KMS-11 (cell line): ENCODE measurements around the gene DNAH17.

Experiments used
- H2AFZ ChIP-seq: fragments of 200-600 bp; sonication (generic); 2 replicates; pipeline ENCODE4 v1.6.1; 2016; ENCODE audit warnings: antibody characterized with exemption, mixed run types, low read depth
- H3K27ac ChIP-seq: fragments of 200-600 bp; sonication (generic); 2 replicates; pipeline ENCODE4 v1.6.1; 2016; ENCODE audit warnings: mild to moderate bottlenecking, mixed run types
- H3K27me3 ChIP-seq: fragments of 200-600 bp; sonication (generic); 2 replicates; pipeline ENCODE4 v1.6.1; 2017; ENCODE audit warnings: mild to moderate bottlenecking, low read depth, mixed run types, moderate library complexity; ENCODE audit not compliant: insufficient read depth
- H3K36me3 ChIP-seq: fragments of 200-600 bp; sonication (generic); 2 replicates; pipeline ENCODE4 v1.6.1; 2017; ENCODE audit warnings: mild to moderate bottlenecking, mixed run types; ENCODE audit not compliant: insufficient read depth
- H3K4me1 ChIP-seq: fragments of 200-600 bp; sonication (generic); 2 replicates; pipeline ENCODE4 v1.6.1; 2016; ENCODE audit warnings: mild to moderate bottlenecking, low read depth, mixed run types; ENCODE audit not compliant: poor library complexity, severe bottlenecking
- H3K4me2 ChIP-seq: fragments of 200-600 bp; sonication (generic); 2 replicates; pipeline ENCODE4 v1.7.0; 2016; ENCODE audit warnings: mild to moderate bottlenecking, mixed run types
- H3K4me3 ChIP-seq: fragments of 200-600 bp; sonication (generic); IDR thresholded peaks from 2 replicates; pipeline ENCODE4 v1.6.1; 2017; ENCODE audit warnings: low read depth, low read length, mixed read lengths; ENCODE audit not compliant: insufficient read depth
- H3K79me2 ChIP-seq: fragments of 200-600 bp; sonication (generic); 2 replicates; pipeline ENCODE4 v1.6.1; 2016; ENCODE audit warnings: low read depth, mixed run types; ENCODE audit not compliant: insufficient read depth
- H3K9ac ChIP-seq: fragments of 200-600 bp; sonication (generic); 2 replicates; pipeline ENCODE4 v1.6.1; 2016; ENCODE audit warnings: mild to moderate bottlenecking, mixed run types
- H4K20me1 ChIP-seq: fragments of 200-600 bp; sonication (generic); 2 replicates; pipeline ENCODE4 v1.6.1; 2016; ENCODE audit warnings: mild to moderate bottlenecking, mixed run types; ENCODE audit not compliant: insufficient read depth
- CTCF ChIP-seq: fragments of 200-600 bp; sonication (generic); conservative IDR thresholded peaks from 2 replicates; pipeline ENCODE4 v1.6.1; 2017; ENCODE audit warnings: low read depth, mild to moderate bottlenecking, antibody characterized with exemption, low read length, moderate library complexity, mixed read lengths

The DNAH17 gene

GRCh38 chr17:78494696-78495330 lies 82.4 kb downstream of the DNAH17 start:
- Histone ChIP-seq H3K27me3 (no peaks in the 10 kb centered on the region; the same call in 1 of the 2 replicates), H3K79me2 (no peaks in the 10 kb centered on the region)
- no peak for TF ChIP-seq CTCF

GRCh38 chr17:78493853-78494695 lies 83.1 kb downstream of the DNAH17 start:
- Histone ChIP-seq H3K27ac (no peak overlapping the region), H3K79me2 (no peaks in the 10 kb centered on the region), H3K4me3 (no peak overlapping the region), H3K4me2 (no peak overlapping the region), H3K27me3 (no peaks in the 10 kb centered on the region; the same call in 1 of the 2 replicates), H4K20me1 (no peaks in the 10 kb centered on the region), H3K4me1 (peaks cover 7% of the 10 kb centered on the region), H2AFZ (no peak overlapping the region), H3K36me3 (no peaks in the 10 kb centered on the region), H3K9ac (no peak overlapping the region)
- no peak for TF ChIP-seq CTCF

More at GRCh38 chr17:78494696-78495330, 82.4 kb downstream of the DNAH17 start:
- H3K4me3 ChIP-seq, result no peak overlapping the region
- no peak overlapping the region for H2AFZ ChIP-seq
- H4K20me1 ChIP-seq, result no peaks in the 10 kb centered on the region
- no peak overlapping the region for H3K4me2 ChIP-seq
- no peak overlapping the region for H3K27ac ChIP-seq
- H3K4me1 ChIP-seq, result peaks cover 7% of the 10 kb centered on the region
- no peak overlapping the region for H3K9ac ChIP-seq
- H3K36me3 ChIP-seq, result no peaks in the 10 kb centered on the region

- TF ChIP-seq CTCF, result no peak
- no peaks in the 10 kb centered on the region; the same call in 1 of the 2 replicates for H3K27me3 ChIP-seq
Measured at GRCh38 chr17:78493450-78493849, 83.7 kb downstream of the DNAH17 start.

GRCh38 chr17:78492116-78492799 lies 84.9 kb downstream of the DNAH17 start:
- no peak overlapping the region for H3K4me3 ChIP-seq
- no peaks in the 10 kb centered on the region; the same call in 1 of the 2 replicates for H3K27me3 ChIP-seq
- H3K36me3 ChIP-seq, result no peaks in the 10 kb centered on the region
- no peak overlapping the region for H3K9ac ChIP-seq
- peaks cover 5% of the 10 kb centered on the region for H3K4me1 ChIP-seq
- no peak overlapping the region for H2AFZ ChIP-seq
- H4K20me1 ChIP-seq, result no peaks in the 10 kb centered on the region
- no peak for TF ChIP-seq CTCF
- H3K79me2 ChIP-seq, result no peaks in the 10 kb centered on the region
- no peak overlapping the region for H3K4me2 ChIP-seq
- H3K27ac ChIP-seq, result no peak overlapping the region

More at GRCh38 chr17:78493450-78493849, 83.7 kb downstream of the DNAH17 start:
- no peaks in the 10 kb centered on the region for H4K20me1 ChIP-seq
- no peaks in the 10 kb centered on the region for H3K36me3 ChIP-seq
- no peak overlapping the region for H2AFZ ChIP-seq
- H3K4me3 ChIP-seq, result no peak overlapping the region
- H3K79me2 ChIP-seq, result no peaks in the 10 kb centered on the region
- peaks cover 7% of the 10 kb centered on the region for H3K4me1 ChIP-seq
- H3K27ac ChIP-seq, result no peak overlapping the region
- H3K9ac ChIP-seq, result no peak overlapping the region
- no peak overlapping the region for H3K4me2 ChIP-seq
